GM23338 (cell line): ENCODE data around the gene CEACAM5. TPM values are rescaled to one million over a fixed set of nuclear protein-coding genes. Genes with fewer than 3 reads are reported as not detected.
"Not testable (repeated sequence)": the region's sequence is repeated elsewhere in the genome, so short reads cannot be mapped to it uniquely, and the experiment has no call there.

Experiments
- ATAC-seq: fragments of 200-7000 bp; cut with Tn5 transposase; 3 replicates; pipeline ENCODE4 v1.9.1; 2020
- DNase-seq: peaks from one replicate; pipeline ENCODE4 v3.0.0-alpha.2; 2015; ENCODE audit warnings: low spot score
- H2AFZ ChIP-seq: fragments of 200-600 bp; sonication (generic); 2 replicates; pipeline ENCODE4 v1.8.0; 2016; ENCODE audit warnings: antibody characterized with exemption, mild to moderate bottlenecking, moderate library complexity
- H3F3A ChIP-seq: fragments of 200-600 bp; sonication (generic); replicated peaks from 2 replicates; pipeline ENCODE4 v1.8.0; 2017; ENCODE audit warnings: antibody characterized with exemption, mixed run types, low read depth
- H3K27ac ChIP-seq: fragments of 200-600 bp; sonication (generic); 2 replicates; pipeline ENCODE4 v1.6.1; 2016; ENCODE audit warnings: low read depth
- H3K27me3 ChIP-seq: fragments of 200-600 bp; sonication (generic); 2 replicates; pipeline ENCODE4 v1.8.0; 2016; ENCODE audit warnings: mild to moderate bottlenecking, mixed run types, moderate library complexity; ENCODE audit not compliant: insufficient read depth
- H3K36me3 ChIP-seq: fragments of 200-600 bp; sonication (generic); 2 replicates; pipeline ENCODE4 v1.8.0; 2016; ENCODE audit warnings: mild to moderate bottlenecking; ENCODE audit not compliant: insufficient read depth
- H3K4me1 ChIP-seq: fragments of 200-600 bp; sonication (generic); 2 replicates; pipeline ENCODE4 v1.8.0; 2016; ENCODE audit warnings: mild to moderate bottlenecking, moderate library complexity; ENCODE audit not compliant: insufficient read depth
- H3K4me2 ChIP-seq: fragments of 200-600 bp; sonication (generic); 2 replicates; pipeline ENCODE4 v1.7.1; 2017; ENCODE audit warnings: mixed run types
- H3K4me3 ChIP-seq: fragments of 200-600 bp; sonication (generic); 2 replicates; pipeline ENCODE4 v1.6.1; 2016; ENCODE audit warnings: mixed run types
- H3K79me2 ChIP-seq: fragments of 200-600 bp; sonication (generic); replicated peaks from 2 replicates; pipeline ENCODE4 v1.8.0; 2017; ENCODE audit warnings: mild to moderate bottlenecking; ENCODE audit not compliant: insufficient read depth
- H3K9me2 ChIP-seq: fragments of 200-600 bp; sonication (generic); 2 replicates; pipeline ENCODE4 v1.8.0; 2017; ENCODE audit not compliant: insufficient read depth
- H4K20me1 ChIP-seq: fragments of 200-600 bp; sonication (generic); replicated peaks from 2 replicates; pipeline ENCODE4 v1.8.0; 2017; ENCODE audit warnings: mild to moderate bottlenecking; ENCODE audit not compliant: insufficient read depth
- H3K27ac Mint-ChIP-seq: 2 replicates; pipeline ENCODE4 v1.8.0; 2020; ENCODE audit warnings: inconsistent platforms, mild to moderate bottlenecking, moderate library complexity, mixed read lengths
- H3K27me3 Mint-ChIP-seq: 3 replicates; pipeline ENCODE4 v1.8.0; 2022; ENCODE audit warnings: low read depth, mild to moderate bottlenecking, moderate library complexity, mixed read lengths, inconsistent platforms; ENCODE audit not compliant: insufficient read depth, poor library complexity
- H3K36me3 Mint-ChIP-seq: 3 replicates; pipeline ENCODE4 v1.8.0; 2021; ENCODE audit warnings: low read depth, mild to moderate bottlenecking, inconsistent platforms, moderate library complexity, mixed read lengths
- H3K4me1 Mint-ChIP-seq: 3 replicates; pipeline ENCODE4 v1.8.0; 2020; ENCODE audit warnings: mild to moderate bottlenecking, inconsistent platforms, mixed read lengths
- H3K4me3 Mint-ChIP-seq: 3 replicates; pipeline ENCODE4 v1.8.0; 2021; ENCODE audit warnings: moderate library complexity, mild to moderate bottlenecking, inconsistent platforms, mixed read lengths
- H3K9me3 Mint-ChIP-seq: 3 replicates; pipeline ENCODE4 v1.8.0; 2020; ENCODE audit warnings: moderate library complexity, mild to moderate bottlenecking, inconsistent platforms, mixed read lengths
- CTCF ChIP-seq, 2 experiments: fragments of 200-600 bp in 1 of 2; sonication (generic) in 1 of 2; conservative IDR thresholded peaks; 2 replicates each; pipeline versions ENCODE4 v1.5.1 to v1.6.1; 2016 to 2017; ENCODE audit warnings: antibody characterized with exemption in 2 of 2, low read depth in 2 of 2, mild to moderate bottlenecking in 2 of 2, moderate library complexity in 1 of 2
- ETS1 ChIP-seq: IDR thresholded peaks from 2 replicates; pipeline ENCODE4 v1.6.1; 2016; ENCODE audit warnings: antibody characterized with exemption
- EZH2phosphoT487 ChIP-seq: fragments of 200-600 bp; sonication (generic); IDR thresholded peaks from one replicate; pipeline ENCODE4 v1.8.1; 2018; ENCODE audit warnings: antibody characterized with exemption; ENCODE audit not compliant: unreplicated experiment
- POLR2AphosphoS5 ChIP-seq: IDR thresholded peaks from 2 replicates; pipeline ENCODE4 v1.6.1; 2016; ENCODE audit warnings: antibody characterized with exemption, low read depth
- REST ChIP-seq: IDR thresholded peaks from one replicate; pipeline ENCODE4 v1.6.1; 2018; ENCODE audit warnings: antibody characterized with exemption; ENCODE audit not compliant: unreplicated experiment
- polyA plus RNA-seq: library from polyadenylated mRNA; unstranded; fragments of >200 nt; fragmentation: Nextera tagmentation; extraction: Ambion mirVana; gene quantifications from 2 replicates; pipeline ENCODE4 v1.2.1, GENCODE V29; 2016
- total RNA-seq: library from RNA; depleted of rRNA; stranded (reverse); fragments of >200 nt; shearing (Covaris generic); gene quantifications from 2 replicates; pipeline ENCODE4 v1.2.3, GENCODE V29; 2014

The CEACAM5 gene
- total and polyA plus RNA-seq, 2 experiments from 2014 or later, result not detected

- TF ChIP-seq ETS1 (no peak), EZH2phosphoT487 (no peak), POLR2AphosphoS5 (no peak), REST (no peak), CTCF (conservative IDR thresholded peaks at IDR 0.05; ENCODE audit: low read depth in 2 of 2) (no peak)
- no peaks in the 10 kb centered on the region; the same call in 2 of the 3 replicates for H3K36me3 Mint-ChIP-seq
- H3K4me2 ChIP-seq, result no peak overlapping the region
- H3K9me3 Mint-ChIP-seq, result peaks cover 7% of the 10 kb centered on the region; the same call in 2 of the 3 replicates
- H3K79me2 ChIP-seq, result no peaks in the 10 kb centered on the region
- ATAC-seq (no peak), DNase-seq (no peak)
- H3K4me1 ChIP-seq, result no peaks in the 10 kb centered on the region
- no peaks in the 10 kb centered on the region for H3K36me3 ChIP-seq
- no peaks in the 10 kb centered on the region for H3K4me1 Mint-ChIP-seq
- H3K4me3 ChIP-seq, result no peak overlapping the region
- no peak overlapping the region for H2AFZ ChIP-seq
- H4K20me1 ChIP-seq, result no peaks in the 10 kb centered on the region
- H3K27ac Mint-ChIP-seq, result no peak overlapping the region
- H3K9me2 ChIP-seq, result no peaks in the 10 kb centered on the region
- no peak overlapping the region for H3K27ac ChIP-seq
- H3F3A ChIP-seq, result no peaks in the 10 kb centered on the region
- no peaks in the 10 kb centered on the region for H3K27me3 ChIP-seq
- no peak overlapping the region for H3K4me3 Mint-ChIP-seq
- H3K27me3 Mint-ChIP-seq, result peaks cover 5% of the 10 kb centered on the region
Observed at GRCh38 chr19:41767115-41767514, 58.7 kb downstream of the CEACAM5 start.

GRCh38 chr19:41768105-41768504, 59.7 kb downstream of the CEACAM5 start:
- not testable (repeated sequence) for H3K4me3 Mint-ChIP-seq, H3K4me1 Mint-ChIP-seq, DNase-seq, H3F3A ChIP-seq, H3K4me1 ChIP-seq, H3K9me3 Mint-ChIP-seq, H3K36me3 ChIP-seq, H3K36me3 Mint-ChIP-seq, H3K9me2 ChIP-seq, H3K4me2 ChIP-seq, H3K4me3 ChIP-seq, H3K27ac Mint-ChIP-seq, H3K27me3 Mint-ChIP-seq, H3K27me3 ChIP-seq, H3K27ac ChIP-seq, H4K20me1 ChIP-seq, H3K79me2 ChIP-seq, H2AFZ ChIP-seq, ATAC-seq
